C4-2B (cell line): ENCODE results near the gene DCT.

Experiments
- H3K27ac ChIP-seq: fragments of 450-650 bp; 2 replicates; pipeline ENCODE4 v1.5.1; 2017
- CTCF ChIP-seq: fragments of 450-650 bp; conservative IDR thresholded peaks from 2 replicates; pipeline ENCODE4 v1.5.1; 2017; ENCODE audit warnings: mild to moderate bottlenecking
- ZFX ChIP-seq: fragments of 450-650 bp; IDR thresholded peaks from 2 replicates; pipeline ENCODE4 v1.6.1; 2017

DCT gene

GRCh38 chr13:94399812-94400211 lies 79.7 kb downstream of the DCT start:
- TF ChIP-seq CTCF = no peak
- no peak for TF ChIP-seq ZFX
- H3K27ac ChIP-seq = no peak overlapping the region

DNA sequence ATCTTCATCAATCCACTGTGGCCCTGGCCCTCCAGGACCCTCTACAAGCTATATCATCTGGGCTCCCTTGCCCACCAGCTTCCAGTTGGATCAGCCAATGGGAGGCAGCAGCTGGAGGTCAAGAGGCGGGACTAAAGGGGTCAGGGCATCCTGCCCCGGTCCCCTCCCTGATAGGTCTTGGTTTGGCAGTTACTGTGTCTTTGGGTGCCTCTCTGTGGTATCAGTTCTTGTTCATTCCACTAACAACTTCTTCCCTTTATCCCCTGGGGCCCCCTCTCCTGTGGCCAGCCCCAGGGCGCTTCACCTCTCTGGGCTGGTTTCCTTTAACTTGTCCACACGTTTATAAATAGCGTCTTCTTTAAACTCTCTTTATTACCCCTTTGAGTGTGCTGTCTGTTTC lies 83.6 kb downstream of the DCT start:
- TF ChIP-seq ZFX (no peak), CTCF (no peak)
- H3K27ac ChIP-seq = no peak overlapping the region

- TF ChIP-seq CTCF (no peak), ZFX (no peak)
- H3K27ac ChIP-seq = no peak overlapping the region
Measured at GRCh38 chr13:94394723-94395122, 84.8 kb downstream of the DCT start.

DNA sequence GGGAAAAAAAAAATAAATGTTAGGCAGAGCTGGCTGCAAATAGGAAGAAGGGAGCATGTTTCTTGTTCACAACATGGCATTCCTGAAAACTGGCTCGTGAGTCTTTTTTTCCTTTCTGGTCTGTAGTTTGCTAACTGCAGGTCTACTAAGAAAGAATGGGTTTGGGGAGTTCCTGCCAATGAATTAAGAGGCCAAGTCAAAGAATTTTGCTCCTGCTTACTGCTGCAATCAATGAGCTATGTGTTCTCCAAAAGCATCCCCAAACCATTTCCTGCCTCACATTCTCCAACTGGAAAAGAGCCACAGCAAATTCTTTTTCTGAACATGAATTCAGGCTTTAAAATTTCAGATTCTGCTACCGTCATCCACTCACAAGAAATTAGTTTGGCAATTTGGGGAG lies 88.6 kb downstream of the DCT start:
- H3K27ac ChIP-seq = no peak overlapping the region
- TF ChIP-seq ZFX (no peak), CTCF (no peak)

DNA sequence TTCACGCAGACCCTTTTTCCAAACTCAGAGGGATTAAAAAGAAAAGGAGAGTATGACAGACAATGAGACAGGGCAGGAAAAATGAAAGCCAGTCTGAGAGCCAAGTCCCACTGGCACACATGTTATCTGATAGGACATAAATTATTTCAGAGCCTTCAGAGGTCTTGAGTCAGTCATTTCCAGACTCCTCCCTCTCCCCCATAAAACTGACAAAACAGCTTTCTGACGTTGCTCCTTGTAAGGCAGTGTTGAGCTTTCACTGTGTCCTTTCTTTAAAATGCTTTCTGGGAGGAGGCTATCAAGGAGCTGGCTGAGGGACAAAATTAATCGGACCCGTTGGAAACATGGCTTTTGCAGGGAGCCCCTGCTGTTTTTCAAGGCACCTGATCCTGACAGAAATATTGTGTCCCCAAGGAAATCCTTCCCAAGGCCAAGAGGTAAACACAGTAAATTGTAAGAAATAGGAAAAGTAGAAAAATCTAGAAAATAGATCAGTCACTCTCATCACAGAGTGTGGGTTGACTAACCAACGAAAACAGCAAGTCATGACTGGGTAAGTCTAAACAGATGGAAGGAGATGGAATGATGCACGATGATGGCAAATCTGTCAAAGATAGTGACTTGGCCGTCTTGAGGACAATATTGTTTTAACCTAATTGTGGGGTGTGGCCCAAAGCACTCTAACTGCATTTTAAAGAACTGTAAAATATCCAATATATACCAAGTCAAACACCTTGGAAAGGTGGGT lies 89.7 kb downstream of the DCT start:
- TF ChIP-seq ZFX (no peak), CTCF (no peak)

DNA sequence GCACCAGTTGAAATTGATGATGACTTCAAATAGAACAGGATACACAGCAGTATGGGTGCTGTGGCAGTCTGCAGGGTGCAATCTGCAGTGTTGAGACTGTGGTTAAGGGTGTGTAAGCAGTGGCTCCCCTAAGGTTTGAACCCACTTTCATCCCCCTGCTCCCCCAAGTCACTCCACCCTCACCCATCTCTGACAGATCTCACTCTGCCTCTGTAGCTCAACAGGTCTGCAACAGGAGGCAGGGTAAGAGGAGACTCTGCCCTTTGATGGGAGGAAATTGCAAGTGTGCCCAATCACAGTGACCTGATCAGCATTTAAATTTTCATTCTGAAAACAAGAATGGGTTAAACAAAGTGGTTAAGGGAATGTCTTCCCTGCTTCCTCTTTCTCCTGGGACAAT lies 92.4 kb downstream of the DCT start:
- H3K27ac ChIP-seq = no peak overlapping the region
- TF ChIP-seq ZFX (no peak), CTCF (no peak)

More for the DNA sequence above, 89.7 kb downstream of the DCT start:
- no peak overlapping the region for H3K27ac ChIP-seq
